Eye (tissue), 1 donor: ENCODE data around the gene BPIFA1.

ENCODE experiments used
- DNase-seq: peaks from one replicate; pipeline ENCODE4 v3.0.0-alpha.2; 2015

Gene BPIFA1

DNA sequence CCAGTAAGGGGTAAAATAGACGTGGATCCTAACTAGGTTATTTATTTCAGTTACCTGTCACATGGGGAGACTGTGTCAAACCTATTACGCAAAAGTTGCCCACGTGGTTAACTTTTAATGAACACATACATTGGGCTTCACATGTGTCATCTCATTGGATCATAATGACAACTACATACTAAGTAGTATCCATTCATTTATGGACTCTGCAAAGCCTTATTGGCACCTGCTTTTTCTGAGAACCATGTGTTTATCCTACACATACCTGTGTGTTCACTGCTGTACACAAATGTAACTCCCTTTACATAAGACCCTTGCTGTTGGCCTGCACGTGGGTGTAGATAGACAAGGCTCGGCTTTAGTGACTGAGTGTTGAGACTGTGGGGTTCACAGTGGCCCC, 5.1 kb downstream of the BPIFA1 start:
- DNase-seq, result no peak

DNA sequence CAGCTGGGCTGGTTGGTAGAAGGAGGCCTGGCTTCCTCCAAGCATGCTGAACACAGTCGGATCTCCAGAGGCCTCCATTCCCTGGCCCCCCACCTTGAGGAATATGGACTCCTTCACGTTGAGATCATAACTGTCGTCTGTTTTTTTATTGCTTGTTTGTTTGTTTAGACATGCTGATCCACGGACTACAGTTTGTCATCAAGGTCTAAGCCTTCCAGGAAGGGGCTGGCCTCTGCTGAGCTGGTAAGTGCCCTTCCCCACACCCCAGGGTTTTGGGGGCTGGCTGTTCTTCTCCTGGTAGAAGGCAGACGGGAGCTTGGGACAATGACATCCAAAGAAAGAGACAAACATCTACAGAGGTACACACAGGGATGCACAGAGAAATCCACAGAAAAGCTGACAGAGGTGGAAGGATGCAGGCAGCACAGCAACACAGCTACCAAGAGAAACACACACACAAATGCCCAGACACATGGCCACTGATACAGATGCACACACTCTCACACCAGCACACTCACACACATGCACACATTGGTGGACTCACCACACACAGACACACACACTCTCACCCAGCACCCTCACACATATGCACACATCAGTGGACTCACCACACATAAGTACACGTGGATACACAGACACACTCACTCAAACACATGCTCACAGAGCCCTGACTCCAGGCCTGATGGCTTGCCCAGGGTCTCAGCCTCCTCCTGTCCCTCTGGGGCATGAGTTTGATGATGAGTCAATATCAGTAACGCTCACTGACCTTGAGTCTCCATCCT, 6.7 kb downstream of the BPIFA1 start:
- DNase-seq, result no peak

DNA sequence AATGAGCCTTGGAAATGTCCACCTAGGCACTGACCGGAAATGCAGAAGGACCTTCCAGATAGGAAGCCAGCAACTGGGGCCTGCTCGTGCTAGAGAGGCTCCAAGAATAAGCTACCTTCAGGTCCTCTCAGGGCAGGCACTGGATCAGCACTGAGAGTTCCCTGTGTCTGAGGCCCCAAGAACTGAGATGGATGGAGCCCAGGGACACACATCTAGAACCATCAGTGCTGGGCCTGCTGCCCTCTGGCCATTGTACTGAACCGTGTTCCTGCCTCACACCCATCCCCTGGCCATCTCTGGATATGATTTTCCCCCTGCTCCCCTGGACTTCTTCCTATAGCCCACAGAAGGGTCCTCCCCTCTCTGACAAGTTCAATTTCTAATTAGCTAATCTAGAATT, 10.3 kb downstream of the BPIFA1 start:
- DNase-seq, result no peak

DNA sequence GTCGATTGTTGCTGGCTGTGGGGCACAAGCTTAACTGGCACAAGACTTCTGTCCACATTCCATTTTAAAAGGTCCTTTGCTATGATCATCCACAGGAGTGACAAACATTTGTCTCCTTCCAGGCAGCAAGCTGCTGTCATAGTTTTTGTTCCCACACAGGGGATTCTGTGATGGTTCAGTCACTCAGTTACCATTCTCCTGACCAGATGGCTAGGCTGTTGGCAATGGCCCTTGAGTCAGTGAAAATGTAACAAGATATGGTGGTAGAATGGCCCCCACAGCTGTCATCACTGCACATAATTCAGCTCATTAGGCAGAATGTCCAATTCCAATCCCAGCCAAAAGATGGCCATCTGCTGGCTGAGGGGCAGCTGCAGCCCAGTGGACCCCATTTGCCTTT, 13.7 kb downstream of the BPIFA1 start:
- DNase-seq, result peak; percentile 41

DNA sequence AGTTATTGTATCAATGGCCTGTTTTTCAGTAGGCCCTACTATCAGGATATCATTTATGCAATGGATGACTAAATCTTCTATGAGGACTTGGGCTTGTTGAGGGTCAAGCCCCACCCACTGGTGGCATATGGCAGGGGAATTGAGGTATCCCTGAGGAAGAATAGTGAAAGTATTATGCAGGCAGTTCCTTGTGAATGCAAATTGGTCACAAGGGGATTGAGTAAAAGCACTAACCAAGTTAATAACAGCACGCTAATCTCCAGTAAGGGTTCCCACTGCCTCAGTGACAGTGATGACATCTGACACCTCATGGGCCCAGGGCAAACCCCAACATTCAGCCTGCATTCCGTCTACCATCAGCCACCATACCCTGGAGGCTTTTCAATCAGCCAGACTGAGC, 14.9 kb downstream of the BPIFA1 start:
- peak; percentile 83 for DNase-seq

DNA sequence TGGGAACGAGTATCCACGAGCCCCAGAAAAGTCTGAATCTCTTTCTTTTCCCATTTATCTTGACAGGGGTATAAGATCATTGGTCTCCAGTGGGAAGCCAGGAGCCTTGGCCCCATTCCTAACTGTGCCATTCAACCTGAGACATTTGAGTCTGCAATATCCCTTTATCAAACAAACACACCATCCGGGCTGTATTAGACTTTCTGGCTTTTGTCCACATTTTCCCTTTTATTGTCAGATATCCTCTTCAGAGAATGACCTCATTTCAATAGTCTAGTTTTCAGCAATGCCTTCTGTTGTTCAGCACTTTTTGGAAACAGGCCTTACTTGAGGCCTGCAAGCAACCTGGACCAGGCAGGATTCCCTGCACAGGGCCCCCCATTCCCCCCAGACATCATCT, 15.7 kb downstream of the BPIFA1 start:
- no peak for DNase-seq

DNA sequence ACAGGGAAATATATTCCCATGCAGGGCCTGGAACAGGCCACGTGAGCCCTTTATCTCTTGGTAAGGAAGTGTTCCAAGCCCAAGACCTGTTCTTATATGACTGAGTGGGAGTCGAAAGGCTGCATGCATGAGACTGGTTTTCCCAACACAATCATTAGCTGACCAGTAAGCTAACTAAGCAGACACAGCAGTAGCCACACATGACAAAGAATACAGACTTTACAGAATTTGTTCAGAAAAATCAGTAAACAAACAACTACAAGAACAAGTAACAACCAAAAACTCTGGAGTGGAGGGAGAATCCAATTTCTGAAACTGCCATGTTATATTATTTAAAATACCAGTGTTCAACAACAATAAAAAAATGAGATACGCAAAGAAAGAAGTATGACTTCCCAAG, 16.7 kb downstream of the BPIFA1 start:
- DNase-seq, result no peak

DNA sequence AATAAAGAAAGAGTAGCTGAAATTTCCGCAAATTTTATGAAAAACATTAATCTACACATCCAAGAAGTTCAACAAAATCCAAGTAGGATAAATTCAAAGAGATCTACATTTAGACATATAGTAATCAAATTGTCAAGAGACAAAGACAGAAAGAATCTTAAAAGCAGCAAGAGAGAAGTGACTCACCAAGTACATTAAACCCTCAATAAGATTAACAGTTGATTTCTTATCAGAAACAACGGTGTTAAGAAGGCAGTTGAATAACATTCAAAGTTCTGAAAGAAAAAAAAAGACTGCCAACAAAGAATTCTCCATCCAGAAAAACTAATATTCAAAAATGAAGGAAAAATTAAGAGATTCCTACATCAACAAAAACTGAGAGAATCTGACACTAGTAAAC, 19.2 kb downstream of the BPIFA1 start:
- DNase-seq, result no peak

DNA sequence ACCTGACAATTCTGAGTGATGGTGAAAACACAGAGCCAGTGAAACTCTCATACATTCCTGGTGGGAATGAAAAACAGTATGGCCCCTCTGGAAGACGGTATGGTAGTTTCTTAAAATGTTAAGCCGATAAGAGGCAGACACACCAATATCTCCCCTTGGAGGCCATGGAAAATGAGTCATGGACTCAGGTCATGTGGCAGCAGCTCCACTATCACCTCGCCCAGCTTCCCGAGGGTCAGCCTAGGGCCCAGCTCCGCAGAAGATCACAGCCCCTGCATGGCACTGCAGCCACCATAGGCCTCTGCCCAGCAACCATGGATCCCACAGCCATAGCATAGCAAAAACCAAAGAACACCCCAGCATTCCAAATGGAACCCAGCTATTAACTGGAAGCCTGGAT, 21.4 kb downstream of the BPIFA1 start:
- no peak for DNase-seq

DNA sequence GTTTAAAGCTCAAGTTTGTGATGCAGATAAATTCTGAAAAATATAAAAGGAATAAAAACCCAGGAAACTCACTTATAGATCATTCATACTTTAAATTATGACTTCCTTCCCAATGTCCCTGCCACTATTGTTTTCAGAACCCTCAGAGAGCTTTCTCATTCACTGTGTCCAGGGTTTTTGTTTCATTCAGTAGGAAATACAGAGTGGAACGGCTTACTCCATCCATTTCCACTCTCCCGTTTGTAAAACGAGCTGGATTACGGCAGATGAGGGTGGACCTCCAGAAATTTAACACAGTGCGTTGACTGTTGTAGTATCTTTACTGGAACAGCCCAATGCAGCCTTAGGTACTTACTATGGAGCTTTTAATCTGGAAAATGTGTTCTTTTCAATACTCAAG, 23.6 kb downstream of the BPIFA1 start:
- no peak for DNase-seq

DNA sequence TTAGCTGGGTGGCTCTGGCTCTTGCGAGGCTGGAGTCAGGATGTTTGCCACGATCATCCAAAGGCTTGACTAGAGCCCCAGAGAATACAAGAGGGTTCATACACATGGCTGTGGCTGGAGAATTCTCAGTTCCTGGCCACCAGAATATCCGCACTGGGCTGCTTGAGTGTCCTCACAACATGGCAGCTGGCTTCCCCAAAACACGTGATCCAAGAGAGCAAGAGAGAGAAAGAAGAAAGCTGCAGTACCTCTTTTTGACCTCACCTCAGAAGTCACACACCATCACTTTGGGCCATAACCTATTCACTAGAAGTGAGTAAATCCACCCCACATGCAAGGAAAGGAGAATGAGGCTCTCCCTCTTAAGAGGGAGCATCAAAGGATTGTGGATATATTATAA, 25.7 kb downstream of the BPIFA1 start:
- no peak for DNase-seq

DNA sequence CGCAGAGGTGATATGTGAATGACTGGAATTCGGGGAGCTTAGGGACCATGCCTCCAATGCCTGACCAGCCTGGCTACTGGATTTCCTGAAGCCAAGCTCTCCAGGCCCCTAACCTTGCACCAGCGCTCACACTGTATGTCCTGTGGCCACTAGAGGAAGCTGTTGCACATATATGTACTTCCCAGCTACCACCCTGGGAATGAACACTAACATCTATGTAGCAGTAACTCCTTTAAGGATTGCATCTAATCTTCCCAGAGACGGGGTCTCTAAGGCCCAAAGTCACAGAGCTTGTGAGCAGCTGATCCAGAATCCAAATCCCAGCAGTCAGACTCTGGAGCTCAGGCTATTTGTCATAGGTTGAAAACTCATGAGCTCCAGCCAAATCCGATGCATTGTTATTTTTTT, 26.9 kb downstream of the BPIFA1 start:
- peak; percentile 63 for DNase-seq

DNA sequence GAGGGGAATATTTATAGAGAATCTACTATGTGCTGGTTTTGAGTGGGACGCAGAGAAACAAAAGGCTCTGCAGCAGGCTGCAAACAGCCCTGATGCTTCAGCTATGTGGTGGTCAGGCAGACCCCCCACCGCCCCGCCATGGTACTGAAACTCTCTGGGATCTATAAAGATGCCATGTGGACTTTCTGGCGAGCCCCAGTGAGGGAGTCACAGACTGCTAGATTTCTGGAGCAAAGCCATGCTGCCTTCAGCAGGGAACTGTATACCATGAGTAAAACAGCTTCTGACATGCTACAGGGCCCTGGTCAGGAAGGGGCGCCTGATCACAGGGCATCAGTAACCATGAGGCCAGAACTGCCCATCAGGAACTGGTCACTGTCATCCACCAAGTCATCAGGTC, 28.0 kb downstream of the BPIFA1 start:
- no peak for DNase-seq

DNA sequence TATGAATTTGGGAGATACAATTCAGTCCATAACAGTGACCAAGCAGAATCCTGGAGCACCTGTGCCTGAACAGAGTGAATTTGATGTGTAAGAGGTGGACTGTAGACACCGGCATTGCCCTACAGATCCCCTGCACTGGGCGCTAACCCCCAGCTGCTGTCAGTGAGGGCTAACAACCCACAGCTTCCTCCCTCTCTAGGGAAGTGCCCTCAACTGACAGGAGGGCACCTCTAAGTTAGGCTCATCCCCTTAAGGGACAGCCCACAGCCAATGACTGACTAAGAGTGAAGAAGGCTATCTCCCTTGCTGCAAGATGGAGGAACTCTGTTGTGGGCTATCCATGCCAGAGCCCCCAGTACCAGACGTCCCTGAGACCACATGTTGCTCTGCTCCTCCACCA, 31.9 kb downstream of the BPIFA1 start:
- DNase-seq, result no peak

DNA sequence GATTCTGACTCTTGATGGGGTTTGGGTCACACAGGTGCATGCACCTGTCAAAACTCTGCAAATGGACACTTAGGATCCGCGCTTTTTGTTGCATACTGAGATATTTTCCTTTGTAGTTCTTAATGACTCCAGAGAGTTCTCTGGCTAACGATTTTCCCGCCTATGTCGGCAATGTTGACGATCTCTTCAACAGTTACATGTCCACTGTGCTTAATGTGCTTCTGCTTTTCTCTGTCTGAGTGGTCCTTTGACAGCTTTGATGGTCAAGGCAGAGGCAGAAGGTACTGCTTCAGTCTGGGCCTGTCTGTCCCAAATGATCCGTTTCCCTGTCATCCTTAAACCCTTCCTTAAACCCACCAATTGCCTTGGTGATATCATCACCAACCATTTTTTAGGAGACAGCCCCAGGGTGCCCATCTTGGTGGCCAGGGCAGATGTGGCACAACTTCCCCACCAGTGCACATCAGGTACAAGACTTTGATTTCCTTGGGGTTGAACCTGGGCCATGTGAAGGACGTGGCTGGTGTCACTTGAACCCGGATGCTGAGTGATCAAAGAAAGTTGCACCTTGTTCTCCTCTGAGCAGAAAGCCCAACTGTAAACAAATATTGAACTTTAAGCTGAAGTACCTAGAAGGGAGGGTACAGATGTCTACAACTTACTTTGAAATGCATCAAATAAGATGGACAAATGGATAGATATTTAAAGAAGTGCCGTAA, 36.5 kb downstream of the BPIFA1 start:
- DNase-seq, result no peak

DNA sequence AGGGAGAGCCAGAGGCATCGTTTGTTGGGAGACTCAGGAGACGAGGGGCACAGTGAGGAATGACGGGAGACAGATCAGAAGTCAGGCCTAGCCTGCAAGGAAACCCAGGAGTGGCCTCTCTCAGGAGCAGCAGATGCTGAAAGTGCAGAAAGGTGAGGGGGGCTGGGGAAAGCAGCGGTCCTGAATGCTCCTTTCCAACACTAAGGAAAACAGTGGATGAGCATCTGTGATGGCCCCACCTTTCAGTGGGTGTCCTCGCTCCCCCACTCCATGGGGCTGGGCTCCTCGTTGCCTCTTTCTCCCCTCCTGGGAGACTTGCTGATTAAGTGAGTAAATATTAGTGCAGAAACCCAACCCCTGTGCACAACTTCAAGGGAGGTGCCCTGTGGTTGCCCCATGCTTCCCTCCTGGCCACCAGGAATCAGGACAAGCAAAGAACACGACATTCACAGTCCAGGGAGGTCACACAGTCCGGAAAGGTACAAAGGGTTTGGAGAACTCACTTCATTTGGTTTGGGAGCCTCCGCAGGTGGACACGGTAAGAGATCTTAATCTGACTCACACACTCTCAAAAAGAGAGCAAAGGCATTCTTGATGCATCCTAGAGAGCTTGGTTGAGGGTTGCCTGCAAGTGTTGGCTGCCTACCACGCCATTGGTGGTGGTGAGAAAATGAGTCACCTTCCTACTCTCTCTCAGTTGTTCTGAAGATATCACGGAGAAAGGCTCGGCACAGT, 37.5 kb downstream of the BPIFA1 start:
- DNase-seq, result no peak

DNA sequence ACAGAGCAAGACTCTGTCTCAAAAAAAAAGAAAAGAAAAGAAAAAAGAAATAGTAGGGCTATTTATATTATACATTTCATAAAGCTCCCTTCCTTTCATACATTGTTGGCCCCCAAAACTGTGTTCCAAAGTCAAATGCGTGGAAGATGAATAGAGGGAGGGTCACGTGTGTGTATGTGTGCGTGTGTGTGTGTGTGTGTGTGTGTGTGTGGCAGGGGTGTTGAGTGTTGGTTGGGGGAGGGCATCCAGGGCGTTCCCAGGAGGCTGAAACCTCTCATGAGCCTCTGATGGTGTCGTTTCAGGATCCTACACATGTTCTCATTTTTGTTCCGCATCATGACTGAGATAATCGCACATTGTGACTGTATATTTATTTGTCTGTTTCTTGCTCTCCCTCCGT, 39.4 kb downstream of the BPIFA1 start:
- DNase-seq, result no peak

DNA sequence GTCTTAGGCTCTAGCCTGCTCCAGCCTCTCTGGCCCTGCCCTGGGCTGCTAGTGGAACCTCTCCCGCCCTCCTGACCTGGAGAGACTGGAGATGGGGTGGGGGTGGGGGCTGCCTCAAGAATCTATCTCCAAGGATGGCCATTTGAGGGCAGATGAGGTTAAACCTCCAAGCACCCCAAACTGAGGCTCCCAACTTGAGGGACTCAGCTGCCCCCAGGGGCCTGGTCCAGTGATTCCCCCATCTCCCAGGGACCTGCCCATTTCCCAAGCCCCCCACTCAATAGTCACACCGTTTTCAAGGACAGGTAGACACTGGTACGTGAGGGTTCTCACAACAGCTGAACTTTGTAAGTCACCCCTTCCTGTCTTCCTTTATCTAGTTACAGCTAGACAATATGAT, 40.1 kb downstream of the BPIFA1 start:
- DNase-seq, result no peak

DNA sequence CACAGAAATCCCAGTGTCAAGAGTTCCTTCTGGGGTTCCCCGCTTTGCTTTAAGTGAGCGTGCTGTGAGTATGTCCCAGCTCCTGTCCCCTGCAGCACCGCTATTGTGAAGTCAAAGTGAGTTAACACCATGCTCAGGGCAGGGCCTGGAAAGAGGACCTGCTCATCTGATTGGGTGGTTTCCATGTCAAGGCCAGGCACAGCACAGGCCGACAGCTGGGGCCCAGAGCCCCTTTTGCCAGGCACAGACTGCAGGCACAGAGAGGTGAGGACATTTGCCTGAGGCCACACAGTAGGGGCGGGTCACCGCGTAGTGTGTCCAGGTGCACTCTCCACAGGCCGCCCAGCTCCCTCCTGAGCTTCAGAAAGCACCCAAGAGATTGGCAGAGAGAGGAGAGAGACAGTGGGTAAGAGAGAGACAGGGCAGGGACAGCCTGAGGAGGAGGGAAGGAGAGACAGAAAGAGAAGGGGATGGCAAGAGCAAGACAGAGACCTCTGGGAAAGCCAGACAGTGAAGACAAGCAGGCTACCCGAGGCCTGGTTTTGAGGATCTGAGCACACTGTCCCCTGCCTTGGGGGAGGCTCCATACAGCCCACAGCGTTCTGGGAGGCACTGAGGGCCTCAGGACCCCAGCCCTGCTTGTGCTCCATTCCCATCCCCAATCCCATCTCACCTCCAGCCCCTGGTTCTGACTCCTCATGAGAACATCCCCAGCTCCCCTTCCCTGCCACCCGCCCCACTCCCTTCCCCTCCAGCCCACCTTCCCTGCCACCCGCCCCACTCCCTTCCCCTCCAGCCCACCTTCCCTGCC, 40.7 kb downstream of the BPIFA1 start:
- no peak for DNase-seq

DNA sequence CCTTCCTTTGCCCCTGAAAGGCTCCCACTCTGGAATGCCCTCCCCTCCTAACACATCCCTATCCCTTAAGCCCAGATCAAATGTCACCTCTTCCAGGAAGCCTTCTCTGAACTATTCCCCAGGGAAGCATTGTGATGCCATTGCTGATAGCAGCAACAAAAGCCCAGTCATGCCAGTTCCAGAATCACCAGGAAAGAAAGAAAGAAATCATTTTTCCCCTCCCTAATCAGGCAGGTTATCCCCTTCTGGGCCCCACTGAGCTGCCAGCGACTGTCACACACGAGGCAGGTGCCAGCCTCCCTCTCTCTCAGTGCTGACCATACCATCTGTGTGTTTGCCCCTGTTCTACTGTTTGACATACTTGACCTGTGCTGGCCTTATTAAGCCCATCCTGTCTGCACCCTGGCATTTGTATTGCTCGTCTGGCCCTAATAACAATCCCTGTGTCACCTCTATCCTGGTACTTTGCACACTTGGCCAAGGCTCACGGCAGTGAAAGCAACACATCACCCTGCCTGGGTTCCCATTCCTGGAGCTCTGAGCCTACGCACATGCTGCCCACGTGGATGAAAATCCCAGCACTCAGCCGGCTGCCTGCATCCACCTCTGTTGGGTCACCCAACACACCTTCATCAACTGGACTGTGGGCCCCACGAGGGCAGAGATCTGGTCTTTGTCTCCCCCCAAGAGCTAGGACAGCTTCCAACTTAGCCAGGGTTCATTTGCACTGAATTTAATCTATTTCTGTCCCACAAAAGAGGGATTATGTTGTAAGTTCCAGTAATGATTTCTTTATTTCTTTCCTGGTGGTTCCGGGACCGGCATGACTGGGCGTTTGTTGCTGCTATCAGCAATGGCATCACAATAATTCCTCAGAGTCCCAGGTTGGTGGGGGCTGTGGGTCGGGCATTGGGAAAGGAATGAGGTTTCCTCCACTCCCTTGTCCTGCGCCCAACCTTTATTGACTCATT, 42.0 kb downstream of the BPIFA1 start:
- peak; percentile 20 for DNase-seq

DNA sequence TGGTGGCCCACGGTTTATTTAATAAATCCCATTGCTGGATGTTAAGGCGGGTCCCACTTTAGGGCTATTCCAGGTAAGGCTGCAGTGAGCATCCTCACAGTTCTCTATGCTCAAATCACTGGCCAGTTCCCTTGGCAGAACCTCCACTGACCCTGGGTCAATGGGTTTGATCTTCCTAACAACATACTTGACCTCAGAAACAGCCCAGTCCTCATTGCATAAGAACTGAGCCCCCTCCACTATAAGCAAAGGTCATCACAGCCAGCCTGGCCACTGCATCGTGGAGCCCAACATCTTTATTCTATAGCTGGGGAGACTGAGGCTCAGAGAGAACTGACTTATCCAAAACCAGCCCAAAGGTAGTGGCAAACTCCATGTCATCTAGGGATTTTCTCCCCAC, 42.9 kb downstream of the BPIFA1 start:
- DNase-seq, result no peak
